NT2/D1 (cell line): ENCODE data around the gene TMEM178A.

Experiments
- SUZ12 ChIP-seq: IDR thresholded peaks from 2 replicates; pipeline ENCODE4 v1.6.1; 2011; ENCODE audit not compliant: insufficient read length, insufficient read depth; ENCODE audit errors: extremely low read depth
- YY1 ChIP-seq: IDR thresholded peaks from 2 replicates; pipeline ENCODE4 v1.6.1; 2011; ENCODE audit not compliant: insufficient read length, insufficient read depth

GRCh38 chr2:39622860-39623259 is 42.9 kb upstream of the TMEM178A start:
- TF ChIP-seq YY1 (no peak), SUZ12 (no peak)
